ENCODE results near the gene OR52E8.

The OR52E8 gene
- long read RNA-seq, result 0 reads

- no peak within 1 kb of the TSS for H3K27ac ChIP-seq (replicated peaks)
- H3K27me3 ChIP-seq (ENCODE audit: insufficient read depth, poor library complexity, severe bottlenecking), result peaks cover 3% of the 10 kb centered on the region
- no peak for TF ChIP-seq GABPA (IDR thresholded peaks at IDR 0.05; ENCODE audit: low read depth)
- no peak for TF ChIP-seq POLR2AphosphoS5 (IDR thresholded peaks at IDR 0.05; ENCODE audit: low read depth)
- no peak for TF ChIP-seq REST (IDR thresholded peaks at IDR 0.05; ENCODE audit: insufficient replicate concordance, low read depth)
- TF ChIP-seq CTCF (IDR thresholded peaks at IDR 0.05; ENCODE audit: insufficient read depth, low read length), result no peak
- TF ChIP-seq SPI1 (IDR thresholded peaks at IDR 0.05; ENCODE audit: borderline replicate concordance, low read depth), result no peak
- DNase-seq (ENCODE audit: low read depth in 1 of 2, low spot score in 1 of 2), result no peak
- H3K4me3 ChIP-seq (replicated peaks; ENCODE audit: insufficient read depth, low read length), result no peak within 1 kb of the TSS
Observed at GRCh38 chr11:5857590-5857989, at the start of gene OR52E8. TSS of gene OR52E8 (minus strand) at chr11:5857690. CDS start at chr11:5857690, 0 bp downstream.

GRCh38 chr11:5899534-5899933 is 42.0 kb upstream of the OR52E8 start:
- DNase-seq (ENCODE audit: low read depth in 1 of 2, low spot score in 1 of 2), result no peak
- H3K27ac ChIP-seq (replicated peaks), result no peak overlapping the region
- H3K27me3 ChIP-seq (ENCODE audit: insufficient read depth, poor library complexity, severe bottlenecking), result no peaks in the 10 kb centered on the region
- TF ChIP-seq SPI1 (IDR thresholded peaks at IDR 0.05; ENCODE audit: borderline replicate concordance, low read depth) (no peak), REST (IDR thresholded peaks at IDR 0.05; ENCODE audit: insufficient replicate concordance, low read depth) (no peak), CTCF (IDR thresholded peaks at IDR 0.05; ENCODE audit: insufficient read depth, low read length) (no peak), POLR2AphosphoS5 (IDR thresholded peaks at IDR 0.05; ENCODE audit: low read depth) (no peak), GABPA (IDR thresholded peaks at IDR 0.05; ENCODE audit: low read depth) (no peak)
- no peak overlapping the region for H3K4me3 ChIP-seq (replicated peaks; ENCODE audit: insufficient read depth, low read length)

GRCh38 chr11:5892908-5893307 is 35.4 kb upstream of the OR52E8 start, which contains the start of gene OR52E5:
TSS of gene OR52E5 (plus strand) at chr11:5893208. CDS start at chr11:5900777, 7,569 bp downstream.
- no peak for DNase-seq (ENCODE audit: low read depth in 1 of 2, low spot score in 1 of 2)
- TF ChIP-seq GABPA (IDR thresholded peaks at IDR 0.05; ENCODE audit: low read depth), result no peak
- no peak within 1 kb of the TSS for H3K27ac ChIP-seq (replicated peaks)
- H3K4me3 ChIP-seq (replicated peaks; ENCODE audit: insufficient read depth, low read length), result no peak within 1 kb of the TSS
- no peaks in the 10 kb centered on the region for H3K27me3 ChIP-seq (ENCODE audit: insufficient read depth, poor library complexity, severe bottlenecking)

- no peak for DNase-seq (ENCODE audit: low read depth in 1 of 2, low spot score in 1 of 2)
- no peak for TF ChIP-seq SPI1 (IDR thresholded peaks at IDR 0.05; ENCODE audit: borderline replicate concordance, low read depth)
- no peak for TF ChIP-seq GABPA (IDR thresholded peaks at IDR 0.05; ENCODE audit: low read depth)
- no peak for TF ChIP-seq CTCF (IDR thresholded peaks at IDR 0.05; ENCODE audit: insufficient read depth, low read length)
- TF ChIP-seq REST (IDR thresholded peaks at IDR 0.05; ENCODE audit: insufficient replicate concordance, low read depth), result no peak
- no peak for TF ChIP-seq POLR2AphosphoS5 (IDR thresholded peaks at IDR 0.05; ENCODE audit: low read depth)
- H3K27ac ChIP-seq (replicated peaks), result no peak overlapping the region
- H3K4me3 ChIP-seq (replicated peaks; ENCODE audit: insufficient read depth, low read length), result no peak overlapping the region
- H3K27me3 ChIP-seq (ENCODE audit: insufficient read depth, poor library complexity, severe bottlenecking), result no peaks in the 10 kb centered on the region
Observed at GRCh38 chr11:5891216-5891800, 33.8 kb upstream of the OR52E8 start.
